K562 (cell line): ENCODE data around the gene CTNNA3. TPM values are rescaled to one million over a fixed set of nuclear protein-coding genes. Genes with fewer than 3 reads are reported as not detected.

Source experiments
- ATAC-seq: fragments of 200-7000 bp; cut with Tn5 transposase; 3 replicates; pipeline ENCODE4 v1.9.1; 2020; ENCODE audit warnings: moderate library complexity
- BruUV-seq: library from RNA; stranded (reverse); fragments of 400-500 nt; replicated peaks from 2 replicates; lab custom pipeline; 2021; lab: Mats Ljungman, UMichigan
- CTCF ChIA-PET: fragments of 300-600 bp; formaldehyde crosslinking; extraction: SDS; loops from one replicate; lab custom pipeline; 2021; ENCODE audit warnings: low intra/inter-chr PET ratio; lab: Yijun Ruan, JAX
- POLR2A ChIA-PET: fragments of 300-600, 350-650 bp; sonication (Branson Sonifier 250); formaldehyde crosslinking; extraction: SDS; loops from one replicate; lab custom pipeline; 2021; ENCODE audit warnings: antibody characterized with exemption, inconsistent platforms; lab: Yijun Ruan, JAX
- DNase-seq, 4 experiments: peaks; one replicate each; pipeline versions ENCODE4 v3.0.0 to v3.0.0-alpha.2; 2011 to 2018; ENCODE audit warnings: low spot score in 3 of 4, mixed read lengths in 3 of 4; ENCODE audit errors: extremely low read depth in 1 of 4
- FAIRE-seq: peaks from 2 replicates; lab custom pipeline; 2011; peaks lifted over from hg19 to GRCh38; lab: Jason Lieb, UNC
- H2AFZ ChIP-seq: 2 replicates; pipeline ENCODE4 v1.6.0; 2011; ENCODE audit warnings: low read depth, low read length, control low read depth, inconsistent platforms
- H3K27ac ChIP-seq: fragments of 200-600 bp; 3 replicates; pipeline ENCODE4 v1.8.0; 2011; ENCODE audit warnings: low read depth, mild to moderate bottlenecking, control low read depth, inconsistent platforms, low read length, moderate library complexity, mixed read lengths; ENCODE audit errors: extremely low read depth
- H3K27me3 ChIP-seq, 2 experiments: fragments of 300-600 bp in 1 of 2; 2 replicates in 1 of 2; 3 replicates in 1 of 2; pipeline versions ENCODE4 v1.6.0 to v1.8.0; 2011; ENCODE audit warnings: inconsistent platforms in 2 of 2, low read length in 2 of 2, mild to moderate bottlenecking in 1 of 2, mixed read lengths in 1 of 2, moderate library complexity in 1 of 2; ENCODE audit not compliant: control insufficient read depth in 2 of 2, insufficient read depth in 2 of 2
- H3K36me3 ChIP-seq: fragments of 300-600 bp; 3 replicates; pipeline ENCODE4 v1.8.0; 2011; ENCODE audit warnings: mild to moderate bottlenecking, low read length, inconsistent platforms; ENCODE audit not compliant: control insufficient read depth, insufficient read depth
- H3K4me1 ChIP-seq, 2 experiments: fragments of 200-600 bp in 1 of 2; replicated peaks in 1 of 2; 2 replicates in 1 of 2; 3 replicates in 1 of 2; pipeline versions ENCODE4 v1.5.1 to v1.8.0; 2011; ENCODE audit warnings: inconsistent platforms in 2 of 2, low read length in 2 of 2, mild to moderate bottlenecking in 1 of 2, mixed read lengths in 1 of 2, moderate library complexity in 1 of 2; ENCODE audit not compliant: control insufficient read depth in 2 of 2, insufficient read depth in 2 of 2
- H3K4me2 ChIP-seq: 2 replicates; pipeline ENCODE4 v1.6.1; 2011; ENCODE audit warnings: low read length, control low read depth, inconsistent platforms, mixed read lengths; ENCODE audit not compliant: insufficient read depth
- H3K4me3 ChIP-seq: fragments of 200-600 bp; sonication (generic), shearing (Covaris generic); 2 replicates; pipeline ENCODE4 v1.5.1; 2016; ENCODE audit warnings: control low read depth, inconsistent platforms
- H3K79me2 ChIP-seq: fragments of 200-600 bp; 3 replicates; pipeline ENCODE4 v1.8.0; 2011; ENCODE audit warnings: low read length, inconsistent platforms; ENCODE audit not compliant: control insufficient read depth, insufficient read depth
- H3K9ac ChIP-seq, 2 experiments: 2 replicates each; pipeline versions ENCODE4 v1.6.0 to v1.6.1; 2011; ENCODE audit warnings: low read depth in 2 of 2, low read length in 2 of 2, control low read depth in 1 of 2, inconsistent platforms in 1 of 2, mild to moderate bottlenecking in 1 of 2, mixed read lengths in 1 of 2; ENCODE audit not compliant: insufficient read depth in 1 of 2
- H3K9me1 ChIP-seq: one replicate; pipeline ENCODE4 v1.6.0; 2011; ENCODE audit warnings: inconsistent platforms, mild to moderate bottlenecking, low read length, moderate library complexity; ENCODE audit not compliant: control insufficient read depth, insufficient read depth
- H3K9me3 ChIP-seq: replicated peaks from 2 replicates; pipeline ENCODE4 v1.5.1; 2011; ENCODE audit warnings: low read depth, low read length, inconsistent platforms; ENCODE audit not compliant: control insufficient read depth, insufficient read depth
- H4K20me1 ChIP-seq: replicated peaks from 2 replicates; pipeline ENCODE4 v1.6.1; 2011; ENCODE audit warnings: low read length, inconsistent platforms, mixed read lengths; ENCODE audit not compliant: control insufficient read depth, insufficient read depth
- DMBX1 ChIP-seq: fragments of 250-450 bp; sonication (Bioruptor Pico); IDR thresholded peaks from 2 replicates; pipeline ENCODE4 v1.8.0; 2022; ENCODE audit warnings: inconsistent platforms, mild to moderate bottlenecking, moderate library complexity, borderline replicate concordance
- HDGF ChIP-seq: fragments of 450-650 bp; IDR thresholded peaks from 2 replicates; pipeline ENCODE4 v1.6.1; 2016
- KAT8 ChIP-seq: fragments of 450-650 bp; IDR thresholded peaks from 2 replicates; pipeline ENCODE4 v1.6.1; 2016; ENCODE audit warnings: low read depth, mild to moderate bottlenecking
- MIER1 ChIP-seq: fragments of 450-650 bp; IDR thresholded peaks from 2 replicates; pipeline ENCODE4 v1.6.1; 2016; ENCODE audit warnings: antibody characterized with exemption, mild to moderate bottlenecking, low read depth
- STAT5B ChIP-seq: fragments of 250-450 bp; sonication (Bioruptor Pico); IDR thresholded peaks from 2 replicates; pipeline ENCODE4 v1.8.0; 2021; ENCODE audit warnings: mild to moderate bottlenecking, inconsistent platforms
- TOE1 ChIP-seq, 2 experiments: fragments of 450-650 bp in 1 of 2; sonication (generic) in 1 of 2; formaldehyde crosslinking in 1 of 2; IDR thresholded peaks; 2 replicates each; pipeline versions ENCODE4 v1.7.1 to v1.8.0; 2016 to 2022; ENCODE audit warnings: borderline replicate concordance in 2 of 2, mild to moderate bottlenecking in 2 of 2, antibody characterized with exemption in 1 of 2, inconsistent platforms in 1 of 2, low read depth in 1 of 2, missing genetic modification reagents in 1 of 2, moderate library complexity in 1 of 2
- XRCC5 ChIP-seq: fragments of 200-400 bp; formaldehyde crosslinking; IDR thresholded peaks from 2 replicates; pipeline ENCODE4 v1.6.1; 2017; ENCODE audit warnings: low read depth, mild to moderate bottlenecking, low read length
- ZNF140 ChIP-seq: fragments of 250-450 bp; sonication (Bioruptor Pico); IDR thresholded peaks from 2 replicates; pipeline ENCODE4 v1.8.0; 2021; ENCODE audit warnings: moderate library complexity, mild to moderate bottlenecking, inconsistent platforms
- WGBS: fragments of 100-300 bp; shearing (Covaris generic); methylation state at CpG from one replicate; pipeline ENCODE4 v1.1.6; 2016; ENCODE audit warnings: low coverage, mixed read lengths; ENCODE audit not compliant: insufficient coverage; ENCODE audit errors: missing lambda C conversion rate; 5-methylcytosine and 5-hydroxymethylcytosine counted together
- in situ Hi-C: fragments of 300-500 bp; cut with MboI; formaldehyde crosslinking; loops from 4 replicates; pipeline ENCODE4 v1.15.0; 2018; ENCODE audit warnings: inconsistent platforms, mixed read lengths
- intact Hi-C: fragments of 100-400 bp; cut with micrococcal nuclease; formaldehyde crosslinking; loops from 2 replicates; pipeline ENCODE4 v1.14.2; 2022
- polyA plus RNA-seq, 8 experiments: library from polyadenylated mRNA; depleted of rRNA in 4 of 8; stranded (reverse) in 5 of 8; unstranded in 3 of 8; fragments of >200 nt; fragmentation: Nextera tagmentation in 2 of 8; fragmentation: Illumina TruSeq in 1 of 8; extraction: Ambion mirVana in 2 of 8; extraction: Trizol in 1 of 8; gene quantifications; 2 replicates each; pipeline versions ENCODE4 v1.2.1 to v1.2.3, GENCODE V29; 2011 to 2014; ENCODE audit warnings: inconsistent platforms in 1 of 8, missing spikeins in 1 of 8
- total RNA-seq, 7 experiments: library from RNA; depleted of rRNA in 6 of 7; stranded (reverse); fragments of >200 nt in 6 of 7; fragmentation: Illumina TruSeq in 2 of 7; extraction: Trizol in 2 of 7; gene quantifications; 2 replicates each; pipeline versions ENCODE4 v1.2.1 to v1.2.3, GENCODE V29; 2011 to 2021; ENCODE audit warnings: low replicate concordance in 1 of 7
- TF ChIP-seq, protein P1 (sequence below): sonication (generic); formaldehyde crosslinking; IDR thresholded peaks from 2 replicates; pipeline ENCODE4 v1.8.0; 2022; ENCODE audit warnings: mild to moderate bottlenecking, missing genetic modification reagents
- TF ChIP-seq, protein P2 (sequence below): fragments of 450-650 bp; IDR thresholded peaks from 2 replicates; pipeline ENCODE4 v1.7.1; 2018; ENCODE audit warnings: mild to moderate bottlenecking, low read depth; ENCODE audit not compliant: partially characterized antibody
- TF ChIP-seq, protein P3 (sequence below): fragments of 450-650 bp; IDR thresholded peaks from 2 replicates; pipeline ENCODE4 v1.6.1; 2016
- TF ChIP-seq, protein P4 (sequence below): conservative IDR thresholded peaks from 2 replicates; pipeline ENCODE4 v1.6.1; 2011; ENCODE audit warnings: low read depth, mild to moderate bottlenecking, low read length; ENCODE audit not compliant: control insufficient read depth

CTNNA3 gene
- total and polyA plus RNA-seq, 9 of the 15 experiments (the other 6 are each of a cell fraction or from before 2014, with no cell fraction given), result 0.04 TPM; not detected in 8

DNA sequence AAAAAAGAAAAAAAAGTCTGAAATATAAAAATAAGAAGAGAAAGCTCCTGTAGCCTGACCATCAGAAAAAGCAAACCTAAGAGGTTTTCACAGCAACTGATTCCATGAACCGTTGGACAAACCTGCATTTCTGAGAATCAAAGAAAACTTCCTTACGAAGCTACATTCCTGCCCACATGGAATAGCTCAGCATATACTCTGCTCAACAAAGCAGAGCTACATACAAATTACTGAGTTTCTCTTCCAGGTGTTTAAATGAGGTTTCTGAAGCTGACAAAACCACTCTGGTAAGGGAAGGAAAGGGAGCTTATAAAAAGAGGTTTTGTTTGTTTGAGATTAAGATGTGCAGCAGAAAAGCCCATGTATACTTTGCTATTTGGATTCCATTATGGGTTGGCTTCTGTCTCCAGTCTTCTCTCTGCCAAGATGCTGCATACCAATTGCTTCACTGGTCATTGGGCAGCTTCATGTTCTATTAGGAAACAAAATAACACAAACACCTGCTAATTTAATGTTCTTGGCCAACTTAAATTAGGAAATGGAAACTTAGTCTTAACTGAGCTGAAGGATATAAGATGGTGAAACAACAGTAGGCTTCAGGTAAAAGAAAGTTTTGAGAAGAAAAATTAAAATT is 456.0 kb downstream of the CTNNA3 start:
- Histone ChIP-seq H3K79me2 (no peaks in the 10 kb centered on the region), H3K9me3 (no peaks in the 10 kb centered on the region), H3K27ac (no peak overlapping the region), H3K9ac (no peak overlapping the region), H3K27me3 (no peaks in the 10 kb centered on the region), H3K4me1 (no peaks in the 10 kb centered on the region), H3K36me3 (no peaks in the 10 kb centered on the region), H3K4me2 (no peak overlapping the region), H3K9me1 (no peaks in the 10 kb centered on the region), H2AFZ (no peak overlapping the region)
- 0% methylated on average over 2 of the region's 2 CpGs for WGBS
- intact Hi-C loops, result no loop called here
- POLR2A ChIA-PET, result no interaction called here
- FAIRE-seq (no peak), ATAC-seq (no peak)
- BruUV-seq, result no TSS peak
- TF ChIP-seq ZNF140 (CRISPR knock-in tag) (no peak), STAT5B (CRISPR knock-in tag) (no peak), MIER1 (no peak), KAT8 (no peak), HDGF (no peak), TOE1 (IDR thresholded peaks at IDR 0.05; ENCODE audit: borderline replicate concordance) (no peak), TOE1 (CRISPR knock-in tag; IDR thresholded peaks at IDR 0.05; ENCODE audit: borderline replicate concordance, low read depth) (no peak), XRCC5 (no peak), DMBX1 (no peak)
- TF ChIP-seq, protein P1, sequence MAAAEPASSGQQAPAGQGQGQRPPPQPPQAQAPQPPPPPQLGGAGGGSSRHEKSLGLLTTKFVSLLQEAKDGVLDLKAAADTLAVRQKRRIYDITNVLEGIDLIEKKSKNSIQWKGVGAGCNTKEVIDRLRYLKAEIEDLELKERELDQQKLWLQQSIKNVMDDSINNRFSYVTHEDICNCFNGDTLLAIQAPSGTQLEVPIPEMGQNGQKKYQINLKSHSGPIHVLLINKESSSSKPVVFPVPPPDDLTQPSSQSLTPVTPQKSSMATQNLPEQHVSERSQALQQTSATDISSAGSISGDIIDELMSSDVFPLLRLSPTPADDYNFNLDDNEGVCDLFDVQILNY (CRISPR knock-in tag), result no peak
- TF ChIP-seq, protein P2, sequence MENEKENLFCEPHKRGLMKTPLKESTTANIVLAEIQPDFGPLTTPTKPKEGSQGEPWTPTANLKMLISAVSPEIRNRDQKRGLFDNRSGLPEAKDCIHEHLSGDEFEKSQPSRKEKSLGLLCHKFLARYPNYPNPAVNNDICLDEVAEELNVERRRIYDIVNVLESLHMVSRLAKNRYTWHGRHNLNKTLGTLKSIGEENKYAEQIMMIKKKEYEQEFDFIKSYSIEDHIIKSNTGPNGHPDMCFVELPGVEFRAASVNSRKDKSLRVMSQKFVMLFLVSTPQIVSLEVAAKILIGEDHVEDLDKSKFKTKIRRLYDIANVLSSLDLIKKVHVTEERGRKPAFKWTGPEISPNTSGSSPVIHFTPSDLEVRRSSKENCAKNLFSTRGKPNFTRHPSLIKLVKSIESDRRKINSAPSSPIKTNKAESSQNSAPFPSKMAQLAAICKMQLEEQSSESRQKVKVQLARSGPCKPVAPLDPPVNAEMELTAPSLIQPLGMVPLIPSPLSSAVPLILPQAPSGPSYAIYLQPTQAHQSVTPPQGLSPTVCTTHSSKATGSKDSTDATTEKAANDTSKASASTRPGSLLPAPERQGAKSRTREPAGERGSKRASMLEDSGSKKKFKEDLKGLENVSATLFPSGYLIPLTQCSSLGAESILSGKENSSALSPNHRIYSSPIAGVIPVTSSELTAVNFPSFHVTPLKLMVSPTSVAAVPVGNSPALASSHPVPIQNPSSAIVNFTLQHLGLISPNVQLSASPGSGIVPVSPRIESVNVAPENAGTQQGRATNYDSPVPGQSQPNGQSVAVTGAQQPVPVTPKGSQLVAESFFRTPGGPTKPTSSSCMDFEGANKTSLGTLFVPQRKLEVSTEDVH, result no peak
- TF ChIP-seq, protein P3, sequence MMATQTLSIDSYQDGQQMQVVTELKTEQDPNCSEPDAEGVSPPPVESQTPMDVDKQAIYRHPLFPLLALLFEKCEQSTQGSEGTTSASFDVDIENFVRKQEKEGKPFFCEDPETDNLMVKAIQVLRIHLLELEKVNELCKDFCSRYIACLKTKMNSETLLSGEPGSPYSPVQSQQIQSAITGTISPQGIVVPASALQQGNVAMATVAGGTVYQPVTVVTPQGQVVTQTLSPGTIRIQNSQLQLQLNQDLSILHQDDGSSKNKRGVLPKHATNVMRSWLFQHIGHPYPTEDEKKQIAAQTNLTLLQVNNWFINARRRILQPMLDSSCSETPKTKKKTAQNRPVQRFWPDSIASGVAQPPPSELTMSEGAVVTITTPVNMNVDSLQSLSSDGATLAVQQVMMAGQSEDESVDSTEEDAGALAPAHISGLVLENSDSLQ, result no peak
- TF ChIP-seq, protein P4, sequence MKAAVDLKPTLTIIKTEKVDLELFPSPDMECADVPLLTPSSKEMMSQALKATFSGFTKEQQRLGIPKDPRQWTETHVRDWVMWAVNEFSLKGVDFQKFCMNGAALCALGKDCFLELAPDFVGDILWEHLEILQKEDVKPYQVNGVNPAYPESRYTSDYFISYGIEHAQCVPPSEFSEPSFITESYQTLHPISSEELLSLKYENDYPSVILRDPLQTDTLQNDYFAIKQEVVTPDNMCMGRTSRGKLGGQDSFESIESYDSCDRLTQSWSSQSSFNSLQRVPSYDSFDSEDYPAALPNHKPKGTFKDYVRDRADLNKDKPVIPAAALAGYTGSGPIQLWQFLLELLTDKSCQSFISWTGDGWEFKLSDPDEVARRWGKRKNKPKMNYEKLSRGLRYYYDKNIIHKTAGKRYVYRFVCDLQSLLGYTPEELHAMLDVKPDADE, result no peak
- TF ChIP-seq, all 486 proteins: peak for 0
- DNase-seq, result no peak
- Histone ChIP-seq H4K20me1 (no peaks in the 10 kb centered on the region), H3K4me3 (no peak overlapping the region)
- in situ Hi-C loops, result no loop called here
- CTCF ChIA-PET, result interaction anchor here (0.7 kb wide), 1 partner anchor 182 kb away, joined by 3 read pairs; no protein-coding TSS in a partner anchor
